GM23338 (cell line): ENCODE data around the gene GTPBP10. TPM values are rescaled to one million over a fixed set of nuclear protein-coding genes. Genes with fewer than 3 reads are reported as not detected.
A peak's percentile ranks its signal among the peaks of the same experiment; 100 is the strongest.

Source experiments
- ATAC-seq: fragments of 200-7000 bp; cut with Tn5 transposase; 3 replicates; pipeline ENCODE4 v1.9.1; 2020
- DNase-seq: peaks from one replicate; pipeline ENCODE4 v3.0.0-alpha.2; 2015; ENCODE audit warnings: low spot score
- H2AFZ ChIP-seq: fragments of 200-600 bp; sonication (generic); 2 replicates; pipeline ENCODE4 v1.8.0; 2016; ENCODE audit warnings: antibody characterized with exemption, mild to moderate bottlenecking, moderate library complexity
- H3F3A ChIP-seq: fragments of 200-600 bp; sonication (generic); replicated peaks from 2 replicates; pipeline ENCODE4 v1.8.0; 2017; ENCODE audit warnings: antibody characterized with exemption, mixed run types, low read depth
- H3K27ac ChIP-seq: fragments of 200-600 bp; sonication (generic); 2 replicates; pipeline ENCODE4 v1.6.1; 2016; ENCODE audit warnings: low read depth
- H3K27me3 ChIP-seq: fragments of 200-600 bp; sonication (generic); 2 replicates; pipeline ENCODE4 v1.8.0; 2016; ENCODE audit warnings: mild to moderate bottlenecking, mixed run types, moderate library complexity; ENCODE audit not compliant: insufficient read depth
- H3K36me3 ChIP-seq: fragments of 200-600 bp; sonication (generic); 2 replicates; pipeline ENCODE4 v1.8.0; 2016; ENCODE audit warnings: mild to moderate bottlenecking; ENCODE audit not compliant: insufficient read depth
- H3K4me1 ChIP-seq: fragments of 200-600 bp; sonication (generic); 2 replicates; pipeline ENCODE4 v1.8.0; 2016; ENCODE audit warnings: mild to moderate bottlenecking, moderate library complexity; ENCODE audit not compliant: insufficient read depth
- H3K4me2 ChIP-seq: fragments of 200-600 bp; sonication (generic); 2 replicates; pipeline ENCODE4 v1.7.1; 2017; ENCODE audit warnings: mixed run types
- H3K4me3 ChIP-seq: fragments of 200-600 bp; sonication (generic); 2 replicates; pipeline ENCODE4 v1.6.1; 2016; ENCODE audit warnings: mixed run types
- H3K79me2 ChIP-seq: fragments of 200-600 bp; sonication (generic); replicated peaks from 2 replicates; pipeline ENCODE4 v1.8.0; 2017; ENCODE audit warnings: mild to moderate bottlenecking; ENCODE audit not compliant: insufficient read depth
- H3K9me2 ChIP-seq: fragments of 200-600 bp; sonication (generic); 2 replicates; pipeline ENCODE4 v1.8.0; 2017; ENCODE audit not compliant: insufficient read depth
- H4K20me1 ChIP-seq: fragments of 200-600 bp; sonication (generic); replicated peaks from 2 replicates; pipeline ENCODE4 v1.8.0; 2017; ENCODE audit warnings: mild to moderate bottlenecking; ENCODE audit not compliant: insufficient read depth
- H3K27ac Mint-ChIP-seq: 2 replicates; pipeline ENCODE4 v1.8.0; 2020; ENCODE audit warnings: inconsistent platforms, mild to moderate bottlenecking, moderate library complexity, mixed read lengths
- H3K27me3 Mint-ChIP-seq: 3 replicates; pipeline ENCODE4 v1.8.0; 2022; ENCODE audit warnings: low read depth, mild to moderate bottlenecking, moderate library complexity, mixed read lengths, inconsistent platforms; ENCODE audit not compliant: insufficient read depth, poor library complexity
- H3K36me3 Mint-ChIP-seq: 3 replicates; pipeline ENCODE4 v1.8.0; 2021; ENCODE audit warnings: low read depth, mild to moderate bottlenecking, inconsistent platforms, moderate library complexity, mixed read lengths
- H3K4me1 Mint-ChIP-seq: 3 replicates; pipeline ENCODE4 v1.8.0; 2020; ENCODE audit warnings: mild to moderate bottlenecking, inconsistent platforms, mixed read lengths
- H3K4me3 Mint-ChIP-seq: 3 replicates; pipeline ENCODE4 v1.8.0; 2021; ENCODE audit warnings: moderate library complexity, mild to moderate bottlenecking, inconsistent platforms, mixed read lengths
- H3K9me3 Mint-ChIP-seq: 3 replicates; pipeline ENCODE4 v1.8.0; 2020; ENCODE audit warnings: moderate library complexity, mild to moderate bottlenecking, inconsistent platforms, mixed read lengths
- CTCF ChIP-seq, 2 experiments: fragments of 200-600 bp in 1 of 2; sonication (generic) in 1 of 2; conservative IDR thresholded peaks; 2 replicates each; pipeline versions ENCODE4 v1.5.1 to v1.6.1; 2016 to 2017; ENCODE audit warnings: antibody characterized with exemption in 2 of 2, low read depth in 2 of 2, mild to moderate bottlenecking in 2 of 2, moderate library complexity in 1 of 2
- EZH2 ChIP-seq: fragments of 200-600 bp; sonication (generic); IDR thresholded peaks from one replicate; pipeline ENCODE4 v1.8.0; 2017; ENCODE audit warnings: antibody characterized with exemption, mild to moderate bottlenecking, low read depth; ENCODE audit not compliant: unreplicated experiment
- EZH2phosphoT487 ChIP-seq: fragments of 200-600 bp; sonication (generic); IDR thresholded peaks from one replicate; pipeline ENCODE4 v1.8.1; 2018; ENCODE audit warnings: antibody characterized with exemption; ENCODE audit not compliant: unreplicated experiment
- JUNB ChIP-seq: IDR thresholded peaks from one replicate; pipeline ENCODE4 v1.6.1; 2016; ENCODE audit warnings: antibody characterized with exemption; ENCODE audit not compliant: unreplicated experiment
- NANOG ChIP-seq: IDR thresholded peaks from 2 replicates; pipeline ENCODE4 v1.6.1; 2016; ENCODE audit warnings: antibody characterized with exemption, borderline replicate concordance
- STAT1 ChIP-seq: IDR thresholded peaks from one replicate; pipeline ENCODE4 v1.6.1; 2016; ENCODE audit warnings: antibody characterized with exemption; ENCODE audit not compliant: unreplicated experiment
- ZNF331 ChIP-seq: fragments of 250-450 bp; sonication (Bioruptor Pico); IDR thresholded peaks from 2 replicates; pipeline ENCODE4 v1.5.0; 2020; ENCODE audit warnings: low read depth, mild to moderate bottlenecking, moderate library complexity
- polyA plus RNA-seq: library from polyadenylated mRNA; unstranded; fragments of >200 nt; fragmentation: Nextera tagmentation; extraction: Ambion mirVana; gene quantifications from 2 replicates; pipeline ENCODE4 v1.2.1, GENCODE V29; 2016
- total RNA-seq: library from RNA; depleted of rRNA; stranded (reverse); fragments of >200 nt; shearing (Covaris generic); gene quantifications from 2 replicates; pipeline ENCODE4 v1.2.3, GENCODE V29; 2014
- TF ChIP-seq, protein P1 (sequence below): fragments of 250-450 bp; sonication (Bioruptor Pico); IDR thresholded peaks from 2 replicates; pipeline ENCODE4 v1.5.0; 2020; ENCODE audit warnings: mild to moderate bottlenecking, moderate library complexity

The GTPBP10 gene
- total and polyA plus RNA-seq, 2 experiments from 2014 or later = 15.1 to 23.0 TPM

GRCh38 chr7:90345595-90346335, 751 bp upstream of the GTPBP10 start:
- DNase-seq (peak; percentile 40), ATAC-seq (peak; percentile 57)
- Histone ChIP-seq H3K4me3 (peak overlapping the region; percentile 83), H2AFZ (peak overlapping the region; percentile 87), H3K9me2 (no peaks in the 10 kb centered on the region), H3K79me2 (peaks cover 40% of the 10 kb centered on the region), H3K36me3 (no peaks in the 10 kb centered on the region), H3K4me2 (peak overlapping the region; percentile 91), H3K27ac (0 out of 2 replicates have a peak overlapping the region, but pooled peaks have one; percentile 20), H3K27me3 (no peaks in the 10 kb centered on the region), H4K20me1 (no peaks in the 10 kb centered on the region), H3F3A (no peaks in the 10 kb centered on the region), H3K4me1 (no peaks in the 10 kb centered on the region)
- Mint-ChIP-seq H3K4me3 (peak overlapping the region; percentile 95), H3K27ac (peak overlapping the region; percentile 97), H3K27me3 (peaks cover 6% of the 10 kb centered on the region), H3K9me3 (no peaks in the 10 kb centered on the region), H3K4me1 (peaks cover 9% of the 10 kb centered on the region; the same call in 2 of the 3 replicates), H3K36me3 (peaks cover 2% of the 10 kb centered on the region; the same call in 1 of the 3 replicates)
- TF ChIP-seq EZH2 (no peak), NANOG (no peak), EZH2phosphoT487 (no peak), JUNB (no peak), ZNF331 (CRISPR knock-in tag) (no peak), STAT1 (no peak), CTCF (conservative IDR thresholded peaks at IDR 0.05; ENCODE audit: low read depth in 2 of 2) (no peak)
- TF ChIP-seq, protein P1, sequence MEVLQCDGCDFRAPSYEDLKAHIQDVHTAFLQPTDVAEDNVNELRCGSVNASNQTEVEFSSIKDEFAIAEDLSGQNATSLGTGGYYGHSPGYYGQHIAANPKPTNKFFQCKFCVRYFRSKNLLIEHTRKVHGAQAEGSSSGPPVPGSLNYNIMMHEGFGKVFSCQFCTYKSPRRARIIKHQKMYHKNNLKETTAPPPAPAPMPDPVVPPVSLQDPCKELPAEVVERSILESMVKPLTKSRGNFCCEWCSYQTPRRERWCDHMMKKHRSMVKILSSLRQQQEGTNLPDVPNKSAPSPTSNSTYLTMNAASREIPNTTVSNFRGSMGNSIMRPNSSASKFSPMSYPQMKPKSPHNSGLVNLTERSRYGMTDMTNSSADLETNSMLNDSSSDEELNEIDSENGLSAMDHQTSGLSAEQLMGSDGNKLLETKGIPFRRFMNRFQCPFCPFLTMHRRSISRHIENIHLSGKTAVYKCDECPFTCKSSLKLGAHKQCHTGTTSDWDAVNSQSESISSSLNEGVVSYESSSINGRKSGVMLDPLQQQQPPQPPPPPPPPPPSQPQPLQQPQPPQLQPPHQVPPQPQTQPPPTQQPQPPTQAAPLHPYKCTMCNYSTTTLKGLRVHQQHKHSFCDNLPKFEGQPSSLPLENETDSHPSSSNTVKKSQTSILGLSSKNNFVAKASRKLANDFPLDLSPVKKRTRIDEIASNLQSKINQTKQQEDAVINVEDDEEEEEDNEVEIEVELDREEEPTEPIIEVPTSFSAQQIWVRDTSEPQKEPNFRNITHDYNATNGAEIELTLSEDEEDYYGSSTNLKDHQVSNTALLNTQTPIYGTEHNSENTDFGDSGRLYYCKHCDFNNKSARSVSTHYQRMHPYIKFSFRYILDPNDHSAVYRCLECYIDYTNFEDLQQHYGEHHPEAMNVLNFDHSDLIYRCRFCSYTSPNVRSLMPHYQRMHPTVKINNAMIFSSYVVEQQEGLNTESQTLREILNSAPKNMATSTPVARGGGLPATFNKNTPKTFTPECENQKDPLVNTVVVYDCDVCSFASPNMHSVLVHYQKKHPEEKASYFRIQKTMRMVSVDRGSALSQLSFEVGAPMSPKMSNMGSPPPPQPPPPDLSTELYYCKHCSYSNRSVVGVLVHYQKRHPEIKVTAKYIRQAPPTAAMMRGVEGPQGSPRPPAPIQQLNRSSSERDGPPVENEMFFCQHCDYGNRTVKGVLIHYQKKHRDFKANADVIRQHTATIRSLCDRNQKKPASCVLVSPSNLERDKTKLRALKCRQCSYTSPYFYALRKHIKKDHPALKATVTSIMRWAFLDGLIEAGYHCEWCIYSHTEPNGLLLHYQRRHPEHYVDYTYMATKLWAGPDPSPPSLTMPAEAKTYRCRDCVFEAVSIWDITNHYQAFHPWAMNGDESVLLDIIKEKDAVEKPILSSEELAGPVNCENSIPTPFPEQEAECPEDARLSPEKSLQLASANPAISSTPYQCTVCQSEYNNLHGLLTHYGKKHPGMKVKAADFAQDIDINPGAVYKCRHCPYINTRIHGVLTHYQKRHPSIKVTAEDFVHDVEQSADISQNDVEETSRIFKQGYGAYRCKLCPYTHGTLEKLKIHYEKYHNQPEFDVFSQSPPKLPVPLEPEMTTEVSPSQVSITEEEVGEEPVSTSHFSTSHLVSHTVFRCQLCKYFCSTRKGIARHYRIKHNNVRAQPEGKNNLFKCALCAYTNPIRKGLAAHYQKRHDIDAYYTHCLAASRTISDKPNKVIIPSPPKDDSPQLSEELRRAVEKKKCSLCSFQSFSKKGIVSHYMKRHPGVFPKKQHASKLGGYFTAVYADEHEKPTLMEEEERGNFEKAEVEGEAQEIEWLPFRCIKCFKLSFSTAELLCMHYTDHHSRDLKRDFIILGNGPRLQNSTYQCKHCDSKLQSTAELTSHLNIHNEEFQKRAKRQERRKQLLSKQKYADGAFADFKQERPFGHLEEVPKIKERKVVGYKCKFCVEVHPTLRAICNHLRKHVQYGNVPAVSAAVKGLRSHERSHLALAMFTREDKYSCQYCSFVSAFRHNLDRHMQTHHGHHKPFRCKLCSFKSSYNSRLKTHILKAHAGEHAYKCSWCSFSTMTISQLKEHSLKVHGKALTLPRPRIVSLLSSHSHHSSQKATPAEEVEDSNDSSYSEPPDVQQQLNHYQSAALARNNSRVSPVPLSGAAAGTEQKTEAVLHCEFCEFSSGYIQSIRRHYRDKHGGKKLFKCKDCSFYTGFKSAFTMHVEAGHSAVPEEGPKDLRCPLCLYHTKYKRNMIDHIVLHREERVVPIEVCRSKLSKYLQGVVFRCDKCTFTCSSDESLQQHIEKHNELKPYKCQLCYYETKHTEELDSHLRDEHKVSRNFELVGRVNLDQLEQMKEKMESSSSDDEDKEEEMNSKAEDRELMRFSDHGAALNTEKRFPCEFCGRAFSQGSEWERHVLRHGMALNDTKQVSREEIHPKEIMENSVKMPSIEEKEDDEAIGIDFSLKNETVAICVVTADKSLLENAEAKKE (CRISPR knock-in tag) = no peak
